GM12873 (cell line): ENCODE results near the gene A4GNT.

Experiments
- CTCF ChIP-seq: IDR thresholded peaks from 2 replicates; pipeline ENCODE4 v1.5.1; 2012; ENCODE audit warnings: low read depth, mild to moderate bottlenecking, moderate library complexity, low read length, control low read depth; ENCODE audit not compliant: insufficient read depth; ENCODE audit errors: missing control alignments

A4GNT gene

GRCh38 chr3:138082085-138082991, 49.9 kb downstream of the A4GNT start:
- TF ChIP-seq CTCF: no peak

- TF ChIP-seq CTCF: no peak
These were observed 50.7 kb downstream of the A4GNT start for GRCh38 chr3:138081371-138082084.

GRCh38 chr3:138079901-138080300, 52.3 kb downstream of the A4GNT start:
- TF ChIP-seq CTCF: no peak

GRCh38 chr3:138078901-138079344, 53.3 kb downstream of the A4GNT start:
- no peak for TF ChIP-seq CTCF

- TF ChIP-seq CTCF: no peak
These were observed 54.1 kb downstream of the A4GNT start for GRCh38 chr3:138078096-138078495.
